ENCODE measurements around the gene PWP1. TPM values are rescaled to one million over a fixed set of nuclear protein-coding genes. Genes with fewer than 3 reads are reported as not detected.

The PWP1 gene
- total RNA-seq, 6 experiments from 2014 or later: 49.0 to 57.2 (median 55.3) TPM

GRCh38 chr12:107668320-107669098 is 17.1 kb upstream of the PWP1 start:
- Mint-ChIP-seq H3K27ac (no peak overlapping the region), H3K9me3 (no peaks in the 10 kb centered on the region), H3K27me3 (ENCODE audit: insufficient read depth) (peaks cover 12% of the 10 kb centered on the region)

GRCh38 chr12:107669946-107670345 is 15.7 kb upstream of the PWP1 start:
- no peaks in the 10 kb centered on the region for H3K4me1 Mint-ChIP-seq (ENCODE audit: low read depth)
- H3K4me3 Mint-ChIP-seq: no peak overlapping the region
- DNase-seq: no peak
- H3K36me3 Mint-ChIP-seq (ENCODE audit: low read depth): no peaks in the 10 kb centered on the region
- no peak for TF ChIP-seq CTCF (IDR thresholded peaks at IDR 0.05)
- peaks cover 17% of the 10 kb centered on the region for H3K27me3 Mint-ChIP-seq (ENCODE audit: insufficient read depth)
- H3K27ac Mint-ChIP-seq: no peak overlapping the region
- no peaks in the 10 kb centered on the region for H3K9me3 Mint-ChIP-seq

More at GRCh38 chr12:107668320-107669098, 17.1 kb upstream of the PWP1 start:
- Mint-ChIP-seq H3K36me3 (ENCODE audit: low read depth) (no peaks in the 10 kb centered on the region), H3K4me1 (ENCODE audit: low read depth) (no peaks in the 10 kb centered on the region), H3K4me3 (no peak overlapping the region)
- DNase-seq: no peak
- TF ChIP-seq CTCF (IDR thresholded peaks at IDR 0.05): no peak

GRCh38 chr12:107670999-107671643 is 14.5 kb upstream of the PWP1 start:
- no peak for DNase-seq
- Mint-ChIP-seq H3K27ac (no peak overlapping the region), H3K4me3 (no peak overlapping the region), H3K4me1 (ENCODE audit: low read depth) (no peaks in the 10 kb centered on the region), H3K36me3 (ENCODE audit: low read depth) (no peaks in the 10 kb centered on the region), H3K27me3 (ENCODE audit: insufficient read depth) (peaks cover 17% of the 10 kb centered on the region), H3K9me3 (no peaks in the 10 kb centered on the region)
- TF ChIP-seq CTCF (IDR thresholded peaks at IDR 0.05): peak; percentile 77

GRCh38 chr12:107677671-107678070 is 7.9 kb upstream of the PWP1 start:
- Mint-ChIP-seq H3K4me3 (no peak overlapping the region), H3K9me3 (no peaks in the 10 kb centered on the region), H3K36me3 (ENCODE audit: low read depth) (no peaks in the 10 kb centered on the region), H3K27me3 (ENCODE audit: insufficient read depth) (peaks cover 22% of the 10 kb centered on the region), H3K4me1 (ENCODE audit: low read depth) (no peaks in the 10 kb centered on the region), H3K27ac (no peak overlapping the region)
- DNase-seq: no peak
- TF ChIP-seq CTCF (IDR thresholded peaks at IDR 0.05): no peak

- no peak for DNase-seq
- no peak overlapping the region for H3K4me3 Mint-ChIP-seq
- no peaks in the 10 kb centered on the region for H3K9me3 Mint-ChIP-seq
- H3K36me3 Mint-ChIP-seq (ENCODE audit: low read depth): no peaks in the 10 kb centered on the region
- peaks cover 4% of the 10 kb centered on the region for H3K4me1 Mint-ChIP-seq (ENCODE audit: low read depth)
- TF ChIP-seq CTCF (IDR thresholded peaks at IDR 0.05): no peak
- peaks cover 12% of the 10 kb centered on the region for H3K27me3 Mint-ChIP-seq (ENCODE audit: insufficient read depth)
- no peak overlapping the region for H3K27ac Mint-ChIP-seq
Measured at GRCh38 chr12:107679336-107679735, 6.3 kb upstream of the PWP1 start.

All from HFFc6 (cell line).